SK-N-SH treated with all-trans-retinoic acid at 6 μM for 48 hours (cell line): ENCODE data around the gene CLCN7.

Source experiments
- ARNTL ChIP-seq: fragments of 450-650 bp; formaldehyde crosslinking; IDR thresholded peaks from 2 replicates; pipeline ENCODE4 v1.5.0; 2020; ENCODE audit warnings: low read depth, mild to moderate bottlenecking, moderate library complexity, borderline replicate concordance
- BACH2 ChIP-seq: fragments of 250-450 bp; sonication (Bioruptor Pico); IDR thresholded peaks from 2 replicates; pipeline ENCODE4 v1.9.0; 2021; ENCODE audit warnings: mild to moderate bottlenecking, borderline replicate concordance
- CSRNP3 ChIP-seq: fragments of 250-450 bp; sonication (Bioruptor Pico); IDR thresholded peaks from 2 replicates; pipeline ENCODE4 v1.5.1; 2021; ENCODE audit warnings: mild to moderate bottlenecking, moderate library complexity
- PATZ1 ChIP-seq: fragments of 250-450 bp; sonication (Bioruptor Pico); IDR thresholded peaks from 2 replicates; pipeline ENCODE4 v1.8.0; 2020; ENCODE audit warnings: mild to moderate bottlenecking, moderate library complexity, borderline replicate concordance
- RARB ChIP-seq: fragments of 250-450 bp; sonication (Bioruptor Pico); IDR thresholded peaks from 2 replicates; pipeline ENCODE4 v1.8.0; 2021; ENCODE audit warnings: mild to moderate bottlenecking, moderate library complexity
- SNAI2 ChIP-seq: fragments of 250-450 bp; sonication (Bioruptor Pico); IDR thresholded peaks from 2 replicates; pipeline ENCODE4 v1.5.0; 2020; ENCODE audit warnings: mild to moderate bottlenecking, moderate library complexity
- TOX ChIP-seq: fragments of 250-450 bp; sonication (Bioruptor Pico); IDR thresholded peaks from 2 replicates; pipeline ENCODE4 v1.8.0; 2021; ENCODE audit warnings: mild to moderate bottlenecking, moderate library complexity, borderline replicate concordance
- ZFP3 ChIP-seq: fragments of 250-450 bp; sonication (Bioruptor Pico); IDR thresholded peaks from 2 replicates; pipeline ENCODE4 v1.5.0; 2020; ENCODE audit warnings: mild to moderate bottlenecking, moderate library complexity
- ZFP30 ChIP-seq: fragments of 450-650 bp; formaldehyde crosslinking; IDR thresholded peaks from 2 replicates; pipeline ENCODE4 v1.5.0; 2022; ENCODE audit warnings: mild to moderate bottlenecking, moderate library complexity
- ZNF565 ChIP-seq: fragments of 450-650 bp; formaldehyde crosslinking; conservative IDR thresholded peaks from 2 replicates; pipeline ENCODE4 v1.5.0; 2020; ENCODE audit warnings: low read depth, mild to moderate bottlenecking, moderate library complexity
- ZNF70 ChIP-seq: fragments of 450-650 bp; formaldehyde crosslinking; IDR thresholded peaks from 2 replicates; pipeline ENCODE4 v1.5.0; 2020; ENCODE audit warnings: mild to moderate bottlenecking, moderate library complexity

- TF ChIP-seq SNAI2 (CRISPR knock-in tag) = no peak
- TF ChIP-seq ARNTL (CRISPR knock-in tag) = no peak
- no peak for TF ChIP-seq CSRNP3 (CRISPR knock-in tag)
- TF ChIP-seq PATZ1 = no peak
- no peak for TF ChIP-seq BACH2
- TF ChIP-seq ZNF70 (CRISPR knock-in tag) = no peak
- TF ChIP-seq ZFP30 = no peak
- no peak for TF ChIP-seq RARB (CRISPR knock-in tag)
- no peak for TF ChIP-seq ZNF565 (CRISPR knock-in tag)
- no peak for TF ChIP-seq ZFP3 (CRISPR knock-in tag)
- TF ChIP-seq TOX (CRISPR knock-in tag) = no peak
Measured at GRCh38 chr16:1492923-1493745, 18.3 kb upstream of the CLCN7 start, which contains the start of gene TELO2.
